Globus pallidus (tissue), 1 donor: ENCODE data around the gene IL4.
"Not testable (repeated sequence)": the region's sequence is repeated elsewhere in the genome, so short reads cannot be mapped to it uniquely, and the experiment has no call there.

ENCODE experiments used
- DNase-seq: peaks from one replicate; pipeline ENCODE4 v3.0.0-alpha.2; 2015; ENCODE audit warnings: low spot score

IL4 gene

GRCh38 chr5:132674671-132675506 lies 1.1 kb downstream of the IL4 start:
- DNase-seq, result no peak

GRCh38 chr5:132675936-132676689 lies 2.3 kb downstream of the IL4 start:
- no peak for DNase-seq

- no peak for DNase-seq
Measured at GRCh38 chr5:132677191-132677590, 3.4 kb downstream of the IL4 start.

GRCh38 chr5:132677682-132678400 lies 4.1 kb downstream of the IL4 start:
- DNase-seq, result no peak

GRCh38 chr5:132678735-132679134 lies 4.9 kb downstream of the IL4 start:
- DNase-seq, result no peak

- DNase-seq, result no peak
Measured at GRCh38 chr5:132679166-132679565, 5.4 kb downstream of the IL4 start.

- no peak for DNase-seq
Measured at GRCh38 chr5:132679717-132680380, 6.1 kb downstream of the IL4 start.

- no peak for DNase-seq
Measured at GRCh38 chr5:132680780-132681475, 7.1 kb downstream of the IL4 start.

- no peak for DNase-seq
Measured at GRCh38 chr5:132681476-132681831, 7.7 kb downstream of the IL4 start.

- DNase-seq, result no peak
Measured at GRCh38 chr5:132681983-132682382, 8.2 kb downstream of the IL4 start.

GRCh38 chr5:132684491-132684890 lies 10.7 kb downstream of the IL4 start:
- no peak for DNase-seq

- no peak for DNase-seq
Measured at GRCh38 chr5:132684922-132685720, 11.3 kb downstream of the IL4 start.

- DNase-seq, result no peak
Measured at GRCh38 chr5:132686193-132686592, 12.4 kb downstream of the IL4 start.

- DNase-seq, result no peak
Measured at GRCh38 chr5:132687995-132688394, 14.2 kb downstream of the IL4 start.

GRCh38 chr5:132688536-132689339 lies 14.9 kb downstream of the IL4 start:
- DNase-seq, result no peak

- DNase-seq, result no peak
Measured at GRCh38 chr5:132689513-132689912, 15.7 kb downstream of the IL4 start.

GRCh38 chr5:132690156-132690555 lies 16.4 kb downstream of the IL4 start:
- no peak for DNase-seq

- DNase-seq, result not testable (repeated sequence)
Measured at GRCh38 chr5:132691755-132692631, 18.2 kb downstream of the IL4 start.

GRCh38 chr5:132692632-132692967 lies 18.8 kb downstream of the IL4 start:
- DNase-seq, result no peak
